IPS-NIHi11 (cell line): ENCODE data around the gene TAAR2.
"Not testable (repeated sequence)": the region's sequence is repeated elsewhere in the genome, so short reads cannot be mapped to it uniquely, and the experiment has no call there.

Experiments used
- DNase-seq: peaks from one replicate; pipeline ENCODE4 v3.0.0; 2012; ENCODE audit warnings: mixed read lengths, low spot score

The TAAR2 gene

GRCh38 chr6:132612449-132613108 lies 11.5 kb downstream of the TAAR2 start:
- no peak for DNase-seq

- DNase-seq = no peak
Observed at GRCh38 chr6:132611616-132612015, 12.5 kb downstream of the TAAR2 start.

- DNase-seq = no peak
Observed at GRCh38 chr6:132607544-132608233, 16.4 kb downstream of the TAAR2 start.

GRCh38 chr6:132604635-132605152 lies 19.4 kb downstream of the TAAR2 start:
- DNase-seq = no peak

- not testable (repeated sequence) for DNase-seq
Observed at GRCh38 chr6:132600900-132601299, 23.2 kb downstream of the TAAR2 start.

GRCh38 chr6:132598473-132598872 lies 25.6 kb downstream of the TAAR2 start:
- peak; percentile 59 for DNase-seq

GRCh38 chr6:132596201-132596600 lies 27.9 kb downstream of the TAAR2 start:
- no peak for DNase-seq

- DNase-seq = no peak
Observed at GRCh38 chr6:132592855-132593254, 31.2 kb downstream of the TAAR2 start.

- no peak for DNase-seq
Observed at GRCh38 chr6:132590362-132590761, 33.7 kb downstream of the TAAR2 start.

GRCh38 chr6:132589454-132589853 lies 34.6 kb downstream of the TAAR2 start, which contains the start of gene TAAR5:
TSS of gene TAAR5 (minus strand) at chr6:132589741. CDS start at chr6:132589686, 55 bp downstream.
- no peak for DNase-seq

GRCh38 chr6:132587424-132587823 lies 36.7 kb downstream of the TAAR2 start:
- DNase-seq = no peak

- DNase-seq = no peak
Observed at GRCh38 chr6:132584698-132585097, 39.4 kb downstream of the TAAR2 start.

- no peak for DNase-seq
Observed at GRCh38 chr6:132571774-132572173, 52.3 kb downstream of the TAAR2 start.

- DNase-seq = no peak
Observed at GRCh38 chr6:132570221-132570777, 53.8 kb downstream of the TAAR2 start, which contains the start of gene TAAR6. TSS of gene TAAR6 (plus strand) at chr6:132570322. CDS start at chr6:132570322, 0 bp downstream.

GRCh38 chr6:132569170-132569569 lies 54.9 kb downstream of the TAAR2 start:
- DNase-seq = peak; percentile 15

GRCh38 chr6:132568611-132569010 lies 55.5 kb downstream of the TAAR2 start:
- DNase-seq = no peak

GRCh38 chr6:132567566-132567965 lies 56.5 kb downstream of the TAAR2 start:
- DNase-seq = no peak
